ENCODE results near the gene SH3GLB2.

SH3GLB2 gene

GRCh38 chr9:129028192-129028966, at the start of gene SH3GLB2:
SH3GLB2 (minus strand) TSS chr9:129028331; CDS start chr9:129028154, 177 bp downstream.
- DNase-seq (ENCODE audit: extremely low read depth, insufficient read length): peak; percentile 93
- peak within 1 kb of the TSS; percentile 81 for H3K4me3 ChIP-seq (replicated peaks; ENCODE audit: low read depth, low read length)
- H3K36me3 ChIP-seq (ENCODE audit: control insufficient read depth, insufficient read depth, low read length): no peaks in the 10 kb centered on the region; the same call in 1 of the 2 replicates
- peak; percentile 86 for TF ChIP-seq CTCF (IDR thresholded peaks at IDR 0.05; ENCODE audit: insufficient read depth, low read length, poor library complexity, severe bottlenecking)
- H3K27me3 ChIP-seq (replicated peaks; ENCODE audit: control insufficient read depth, insufficient read depth, low read length): no peaks in the 10 kb centered on the region

- TF ChIP-seq CTCF (IDR thresholded peaks at IDR 0.05; ENCODE audit: insufficient read depth, low read length, poor library complexity, severe bottlenecking): no peak
- H3K36me3 ChIP-seq (ENCODE audit: control insufficient read depth, insufficient read depth, low read length): no peaks in the 10 kb centered on the region; the same call in 1 of the 2 replicates
- DNase-seq (ENCODE audit: extremely low read depth, insufficient read length): no peak
- H3K27me3 ChIP-seq (replicated peaks; ENCODE audit: control insufficient read depth, insufficient read depth, low read length): no peaks in the 10 kb centered on the region
- H3K4me3 ChIP-seq (replicated peaks; ENCODE audit: low read depth, low read length): no peak overlapping the region
Observed at GRCh38 chr9:129077236-129077635, 49.1 kb upstream of the SH3GLB2 start.

GRCh38 chr9:129076640-129077037, 48.5 kb upstream of the SH3GLB2 start:
- peaks cover under 1% of the 10 kb centered on the region for H3K36me3 ChIP-seq (ENCODE audit: control insufficient read depth, insufficient read depth, low read length)
- DNase-seq (ENCODE audit: extremely low read depth, insufficient read length): no peak
- H3K4me3 ChIP-seq (replicated peaks; ENCODE audit: low read depth, low read length): no peak overlapping the region
- H3K27me3 ChIP-seq (replicated peaks; ENCODE audit: control insufficient read depth, insufficient read depth, low read length): no peaks in the 10 kb centered on the region
- no peak for TF ChIP-seq CTCF (IDR thresholded peaks at IDR 0.05; ENCODE audit: insufficient read depth, low read length, poor library complexity, severe bottlenecking)

DNA sequence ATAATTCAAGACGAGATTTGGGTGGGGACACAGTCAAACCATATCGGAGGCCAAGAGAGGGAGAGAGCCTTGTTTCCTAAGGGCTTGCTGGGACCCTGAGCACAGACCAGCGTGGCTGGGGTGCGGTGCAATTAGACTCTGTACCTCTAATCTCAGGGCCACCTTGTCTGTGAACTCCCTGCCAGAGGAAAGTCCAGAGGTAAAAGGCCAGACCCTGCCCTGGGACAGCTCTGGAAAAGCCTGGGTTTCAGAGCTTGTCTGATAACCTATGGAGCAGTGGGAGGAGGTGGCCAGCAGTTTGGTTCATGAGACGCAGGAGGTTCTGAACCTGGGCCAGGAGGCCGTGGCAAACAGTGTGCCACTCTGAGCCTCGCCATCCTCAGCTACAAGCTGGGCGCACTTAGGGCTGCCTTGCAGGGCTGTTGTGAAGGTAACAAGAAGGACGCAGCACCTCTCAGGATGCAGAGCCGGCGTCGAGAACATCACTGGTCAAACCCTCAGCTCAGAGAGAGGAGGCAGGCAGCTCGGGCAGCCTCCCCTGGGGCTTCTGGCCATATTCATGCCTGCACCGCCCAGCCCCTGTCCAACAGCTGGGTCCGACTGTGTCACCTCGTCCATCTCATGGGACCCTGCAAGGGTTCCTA, 48.0 kb upstream of the SH3GLB2 start:
- DNase-seq (ENCODE audit: extremely low read depth, insufficient read length): no peak
- H3K27me3 ChIP-seq (replicated peaks; ENCODE audit: control insufficient read depth, insufficient read depth, low read length): no peaks in the 10 kb centered on the region
- H3K36me3 ChIP-seq (ENCODE audit: control insufficient read depth, insufficient read depth, low read length): peaks cover 3% of the 10 kb centered on the region
- no peak overlapping the region for H3K4me3 ChIP-seq (replicated peaks; ENCODE audit: low read depth, low read length)
- TF ChIP-seq CTCF (IDR thresholded peaks at IDR 0.05; ENCODE audit: insufficient read depth, low read length, poor library complexity, severe bottlenecking): no peak

DNA sequence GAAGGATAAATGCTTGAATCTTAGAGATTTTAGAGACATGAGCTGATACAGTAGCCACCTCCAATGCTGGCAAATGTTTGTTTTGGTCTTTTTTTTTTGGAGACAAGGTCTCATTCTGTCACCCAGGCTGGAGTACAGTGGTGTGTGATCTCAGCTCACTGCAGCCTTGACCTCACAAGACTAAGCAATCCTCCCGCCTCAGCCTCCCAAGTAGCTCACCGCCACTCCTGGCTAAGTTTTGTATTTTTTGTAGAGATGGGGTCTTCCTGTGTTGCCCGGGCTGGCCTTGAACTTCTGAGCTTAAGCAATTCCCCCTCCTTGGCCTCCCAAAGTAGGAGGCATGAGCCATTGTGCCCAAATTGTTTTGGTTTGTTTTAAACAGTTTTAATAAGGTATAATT, 46.0 kb upstream of the SH3GLB2 start:
- no peak for TF ChIP-seq CTCF (IDR thresholded peaks at IDR 0.05; ENCODE audit: insufficient read depth, low read length, poor library complexity, severe bottlenecking)
- DNase-seq (ENCODE audit: extremely low read depth, insufficient read length): no peak
- Histone ChIP-seq H3K27me3 (replicated peaks; ENCODE audit: control insufficient read depth, insufficient read depth, low read length) (no peaks in the 10 kb centered on the region), H3K36me3 (ENCODE audit: control insufficient read depth, insufficient read depth, low read length) (peaks cover 8% of the 10 kb centered on the region), H3K4me3 (replicated peaks; ENCODE audit: low read depth, low read length) (no peak overlapping the region)
